GM21515 (cell line): ENCODE data around the gene CACNB4.

ENCODE experiments used
- ATAC-seq: cut with Tn5 transposase; IDR thresholded peaks from one replicate; pipeline ENCODE4 v1.9.1; 2021; ENCODE audit not compliant: unreplicated experiment

CACNB4 gene

GRCh38 chr2:151872463-151872862 lies 226.4 kb downstream of the CACNB4 start:
- no peak for ATAC-seq

GRCh38 chr2:151869291-151869690 lies 229.6 kb downstream of the CACNB4 start:
- ATAC-seq, result no peak

GRCh38 chr2:151862700-151863099 lies 236.1 kb downstream of the CACNB4 start:
- ATAC-seq, result peak; percentile 99

- ATAC-seq, result no peak
Measured at GRCh38 chr2:151861174-151861573, 237.7 kb downstream of the CACNB4 start.

DNA sequence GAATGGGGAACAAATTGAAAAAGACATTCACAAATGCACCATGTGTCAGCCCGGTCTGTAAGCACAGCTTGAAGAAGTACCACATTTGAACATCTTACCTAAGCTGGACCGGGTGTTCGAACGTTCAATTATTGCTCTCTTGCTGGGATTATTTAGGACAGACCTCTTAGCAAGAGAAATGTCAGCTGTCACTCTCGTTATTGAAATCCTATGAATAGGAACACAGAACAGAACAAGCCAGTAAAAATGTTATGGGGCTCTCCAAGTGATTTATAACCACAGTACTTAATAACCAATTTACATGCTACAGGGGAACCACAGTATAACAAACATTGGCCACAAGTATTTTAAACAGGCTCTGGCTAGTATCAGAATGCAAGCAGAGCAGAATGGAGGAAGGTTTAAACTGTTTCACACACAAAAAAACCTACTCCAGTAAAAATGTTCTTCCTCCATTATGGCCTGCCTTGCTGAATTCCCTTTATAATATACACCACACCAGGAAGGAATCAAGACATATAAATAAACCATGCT lies 238.2 kb downstream of the CACNB4 start:
- ATAC-seq, result no peak

- ATAC-seq, result no peak
Measured at GRCh38 chr2:151860210-151860609, 238.6 kb downstream of the CACNB4 start.

DNA sequence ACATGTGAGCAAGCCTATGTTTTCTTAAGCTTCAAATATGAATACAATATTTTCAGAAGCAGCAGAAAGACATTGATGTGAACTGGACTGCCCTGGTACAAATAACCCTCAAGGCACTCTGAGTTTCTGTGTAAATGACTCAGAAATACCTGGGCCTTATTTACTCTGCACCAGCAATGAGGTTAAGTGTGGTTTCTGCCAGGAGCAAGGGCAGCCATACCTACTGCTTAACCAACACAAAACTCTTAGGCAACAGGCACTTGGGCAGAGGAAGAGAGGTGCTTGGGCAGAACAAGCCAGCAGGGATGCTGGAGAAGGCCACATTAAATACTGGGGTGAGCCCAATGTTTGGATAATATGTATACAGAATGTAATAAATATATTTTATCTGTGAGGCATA lies 241.2 kb downstream of the CACNB4 start:
- ATAC-seq, result no peak

- no peak for ATAC-seq
Measured at GRCh38 chr2:151855111-151855510, 243.7 kb downstream of the CACNB4 start.

DNA sequence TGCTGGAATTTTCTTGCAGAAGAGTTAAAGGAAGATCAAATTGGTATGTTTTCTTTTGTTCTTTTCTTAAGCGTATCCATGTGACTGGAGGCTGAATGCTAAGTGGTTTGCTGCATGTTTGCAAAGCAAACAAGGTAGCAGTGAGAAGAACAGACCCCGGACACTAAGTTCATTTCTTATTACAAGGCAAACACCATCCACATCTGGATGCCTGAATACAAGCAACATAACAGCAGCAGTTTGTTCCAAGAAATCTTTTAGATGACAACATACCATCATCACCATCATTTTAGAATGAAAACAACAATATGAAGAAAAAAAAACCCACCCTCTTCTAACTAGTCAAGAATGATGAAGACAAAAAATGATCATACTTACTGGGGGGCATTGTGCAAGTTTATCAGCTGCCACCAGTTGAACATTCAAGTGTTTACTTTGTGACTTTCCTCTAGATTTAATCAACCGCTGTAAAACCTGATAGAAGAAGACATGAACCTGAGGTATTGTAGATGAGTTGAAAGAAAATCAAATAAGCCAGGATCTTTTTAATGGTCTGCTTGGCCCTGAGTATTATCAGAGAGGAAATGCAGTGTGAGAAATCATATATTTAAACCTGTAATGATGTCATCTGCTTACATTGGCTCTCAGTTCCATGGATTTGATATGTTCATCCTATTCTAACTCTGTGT lies 245.6 kb downstream of the CACNB4 start:
- ATAC-seq, result no peak

DNA sequence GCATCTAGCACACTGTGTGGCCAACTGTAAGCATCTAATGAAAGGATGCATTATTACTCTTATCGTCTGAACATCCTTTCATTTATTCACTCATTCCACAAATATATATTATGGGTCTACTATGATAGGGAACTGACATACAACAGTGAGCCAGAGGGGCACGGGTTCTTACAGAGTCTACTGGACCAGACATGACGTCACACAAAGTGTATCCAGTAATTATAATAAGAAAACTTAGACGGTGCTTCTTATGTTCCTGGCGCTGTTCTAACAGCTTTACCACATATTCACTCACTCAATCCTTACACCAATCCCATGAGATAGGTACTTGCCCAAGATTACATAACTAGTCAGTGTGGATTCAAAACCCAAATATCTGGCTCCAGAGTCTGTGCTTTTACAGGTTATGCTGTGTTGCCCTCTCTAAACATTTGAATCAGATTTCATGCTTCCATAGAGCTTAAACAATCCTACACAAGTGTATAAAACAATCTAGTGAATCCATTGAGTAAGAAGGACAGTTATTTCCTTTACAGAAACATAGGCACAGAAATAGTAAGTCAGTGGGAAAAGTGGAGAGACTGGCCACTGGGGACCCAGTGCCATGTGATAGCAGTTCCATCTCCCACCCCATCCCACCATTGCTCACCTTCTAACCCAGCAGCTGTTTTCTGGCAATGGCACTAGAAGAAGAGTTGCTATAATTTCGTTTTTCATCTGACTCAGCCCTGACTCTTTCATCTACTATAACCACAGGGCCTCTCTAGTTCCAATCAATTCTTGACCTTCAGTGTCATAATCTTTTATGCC lies 246.4 kb downstream of the CACNB4 start:
- ATAC-seq, result no peak

- no peak for ATAC-seq
Measured at GRCh38 chr2:151851761-151852160, 247.1 kb downstream of the CACNB4 start.

DNA sequence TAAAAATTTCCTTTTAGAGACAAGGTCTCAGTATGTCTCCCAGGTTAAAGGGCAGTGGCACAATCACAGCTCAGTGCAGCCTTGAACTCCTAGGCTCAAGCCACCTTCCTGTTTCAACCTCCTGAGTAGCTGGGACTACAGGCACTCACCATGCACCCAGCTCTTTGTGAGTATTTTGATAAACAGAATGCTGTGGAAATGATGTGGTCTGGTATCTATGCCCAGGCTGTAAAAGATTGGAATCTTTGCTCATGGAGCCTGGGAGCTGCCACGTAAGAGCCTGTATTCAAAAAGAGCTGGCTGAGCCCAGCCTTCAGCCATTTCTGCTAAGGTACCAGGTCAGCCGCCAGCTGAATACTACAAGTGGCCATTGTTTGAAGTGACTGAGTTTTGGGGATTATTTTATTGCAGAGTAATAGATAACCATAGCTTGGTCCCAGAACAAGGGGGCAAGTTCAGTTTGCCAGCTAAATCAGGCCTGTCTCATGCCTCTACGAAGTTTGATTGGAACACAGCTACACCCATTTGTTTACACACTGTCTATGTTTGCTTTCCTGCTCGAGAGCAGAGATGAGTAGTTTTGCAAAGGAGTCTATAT lies 249.3 kb downstream of the CACNB4 start:
- ATAC-seq, result no peak

GRCh38 chr2:151845884-151846283 lies 253.0 kb downstream of the CACNB4 start:
- peak; percentile 55 for ATAC-seq

GRCh38 chr2:151845481-151845880 lies 253.4 kb downstream of the CACNB4 start:
- ATAC-seq, result peak; percentile 6

DNA sequence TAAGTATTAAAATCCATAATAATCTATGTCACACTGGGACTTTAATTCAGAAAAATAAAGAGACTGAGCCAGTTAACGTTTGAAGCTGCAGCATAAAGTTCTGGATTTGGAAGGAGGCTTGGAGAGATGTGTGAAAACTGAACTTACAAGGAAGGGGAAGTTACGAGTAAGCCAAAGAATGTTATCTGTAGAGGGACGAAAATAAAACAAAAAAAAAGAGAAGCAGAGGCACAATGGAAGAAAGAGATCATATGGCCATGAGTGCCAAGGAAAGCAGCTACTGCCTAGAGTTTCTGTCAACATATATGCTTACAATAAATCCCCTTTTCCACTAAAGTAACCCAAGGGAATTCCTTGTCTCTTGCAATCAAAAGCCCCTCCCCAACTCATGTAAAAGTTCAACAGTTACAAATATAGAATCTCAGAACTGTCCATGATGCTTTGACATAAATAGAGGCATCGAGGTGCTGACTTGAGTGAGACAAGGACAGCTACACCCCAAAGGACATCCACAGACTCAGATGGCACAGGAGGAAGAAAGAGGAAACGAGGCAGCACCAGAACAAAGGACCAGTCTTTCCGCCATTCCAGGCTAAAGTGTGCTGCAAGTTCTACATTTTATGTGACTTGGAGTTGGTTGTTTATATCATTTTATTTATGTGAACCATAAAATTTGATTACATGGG lies 254.5 kb downstream of the CACNB4 start:
- ATAC-seq, result no peak

DNA sequence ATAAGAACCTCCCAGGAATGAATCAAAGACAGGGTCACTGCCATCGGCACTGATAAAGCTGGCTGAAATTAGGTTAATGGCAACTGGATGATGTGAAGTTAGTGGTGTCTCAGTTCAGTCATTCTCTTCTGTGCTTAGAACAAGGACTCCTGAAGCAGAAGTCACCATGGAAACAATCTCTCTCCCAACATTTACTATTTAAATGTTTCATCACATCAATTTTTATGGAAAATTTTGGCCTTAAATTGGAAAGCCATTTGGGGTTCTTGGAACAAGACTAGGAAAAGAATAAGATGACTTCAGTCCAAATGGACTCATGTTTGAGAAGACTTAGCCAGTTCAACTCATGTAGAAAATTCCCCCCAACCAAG lies 255.2 kb downstream of the CACNB4 start:
- ATAC-seq, result no peak

- peak; percentile 26 for ATAC-seq
Measured at GRCh38 chr2:151842830-151843690, 255.8 kb downstream of the CACNB4 start.

DNA sequence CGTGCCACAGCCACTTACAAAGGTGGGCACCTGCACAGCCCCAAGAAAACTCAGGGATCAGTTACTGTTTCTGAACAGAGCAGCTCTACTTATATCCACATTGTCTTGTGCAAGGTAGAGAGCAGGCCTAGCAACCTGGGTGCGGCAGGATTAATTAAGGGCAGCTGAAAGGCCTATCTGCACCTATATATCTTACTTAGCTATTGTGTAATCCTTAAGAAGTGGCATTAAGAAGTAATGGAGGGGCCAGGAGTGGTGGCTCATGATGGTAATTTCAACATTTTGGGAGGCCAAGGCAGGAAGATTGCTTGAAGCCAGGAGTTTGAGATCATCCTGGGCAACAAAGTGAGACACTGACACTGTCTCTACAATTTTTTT lies 257.8 kb downstream of the CACNB4 start:
- no peak for ATAC-seq

DNA sequence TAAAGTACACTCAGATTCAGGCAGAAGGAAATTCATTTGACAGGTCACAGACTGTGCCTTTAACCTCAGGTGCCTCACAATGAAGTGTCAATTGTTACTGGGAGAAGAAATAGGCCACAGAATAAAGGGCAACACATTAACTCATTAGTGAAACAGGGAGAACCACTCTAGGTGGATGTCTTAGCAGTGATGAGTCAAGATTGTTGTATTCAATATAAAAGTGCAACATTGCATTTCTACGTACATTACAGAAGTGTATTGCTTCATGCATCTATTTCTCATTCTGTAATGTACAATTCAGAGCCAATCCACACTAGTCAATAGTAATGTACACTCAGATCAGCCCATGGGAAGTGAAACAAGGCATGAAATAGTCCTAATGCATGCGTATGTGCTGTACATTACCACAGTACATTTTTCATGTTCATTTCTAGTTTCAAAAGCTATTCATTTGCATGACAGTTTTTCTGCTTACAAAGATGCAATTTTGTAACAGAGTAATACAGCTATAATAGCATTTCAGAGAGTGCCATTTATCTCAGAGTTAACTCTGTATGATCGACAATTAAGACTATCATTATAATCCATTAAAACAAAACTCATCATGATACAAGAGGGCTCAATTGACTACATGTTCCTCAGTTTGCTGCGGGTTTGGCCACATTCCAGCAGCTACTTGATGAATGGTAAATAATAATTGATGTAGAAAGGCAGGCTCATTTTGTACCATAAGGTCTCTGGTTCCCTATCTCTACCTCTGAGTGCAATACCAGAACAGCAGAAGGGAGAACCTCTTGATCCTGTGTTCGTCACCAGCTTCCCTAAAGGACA lies 258.4 kb downstream of the CACNB4 start:
- ATAC-seq, result peak; percentile 97

- ATAC-seq, result no peak
Measured at GRCh38 chr2:151837926-151838325, 260.9 kb downstream of the CACNB4 start.
